ENCODE measurements around the gene TEKTIP1. TPM values are rescaled to one million over a fixed set of nuclear protein-coding genes. Genes with fewer than 3 reads are reported as not detected.

TEKTIP1 gene
- total RNA-seq, 6 experiments from 2014 or later, result 1.1 to 1.6 (median 1.3) TPM; not detected in 3

GRCh38 chr19:3497757-3498520 is 41.0 kb upstream of the TEKTIP1 start:
- Histone ChIP-seq H3K4me3 (no peak overlapping the region), H3K9me3 (no peaks in the 10 kb centered on the region), H3K36me3 (peaks cover 0 to 24% (median 4%) of the 10 kb centered on the region in 4 donors), H3K27ac (no peak overlapping the region), H3K4me1 (peaks cover 0 to 11% (median 5%) of the 10 kb centered on the region in 4 donors), H3K27me3 (no peaks in the 10 kb centered on the region)
- intact Hi-C loops (cut with DNase I), result no loop called here
- 92% methylated on average over 3 of the region's 5 CpGs for WGBS (ENCODE audit: insufficient coverage, low coverage, low lambda C conversion rate, missing lambda C conversion rate)
- no peak for ATAC-seq
- DNase-seq, result no peak
- no peak for TF ChIP-seq POLR2A (IDR thresholded peaks at IDR 0.05)
- TF ChIP-seq CTCF (IDR thresholded peaks at IDR 0.05), result no peak

- intact Hi-C loops (cut with DNase I), result no loop called here
- Histone ChIP-seq H3K4me1 (peaks cover 0 to 13% (median 5%) of the 10 kb centered on the region in 4 donors), H3K9me3 (no peaks in the 10 kb centered on the region), H3K4me3 (peak overlapping the region; percentile 92 to 99 (median 99)), H3K36me3 (peaks cover 0 to 14% (median 3%) of the 10 kb centered on the region in 4 donors), H3K27ac (peak overlapping the region; percentile 89 to 100 (median 99)), H3K27me3 (no peaks in the 10 kb centered on the region)
- WGBS (ENCODE audit: insufficient coverage, low coverage, low lambda C conversion rate, missing lambda C conversion rate), result 21% methylated on average over 16 of the region's 18 CpGs
- DNase-seq, result no peak
- TF ChIP-seq POLR2A (IDR thresholded peaks at IDR 0.05) (no peak), CTCF (IDR thresholded peaks at IDR 0.05) (no peak)
- peak; percentile 6 to 14 (median 8) for ATAC-seq
Observed at GRCh38 chr19:3499738-3500428, 39.1 kb upstream of the TEKTIP1 start.

GRCh38 chr19:3500429-3501101 is 38.4 kb upstream of the TEKTIP1 start, which contains the start of gene DOHH:
Gene DOHH, minus strand, starts transcription at chr19:3500674. Its CDS starts 3,860 bp downstream, at chr19:3496814.
- no peaks in the 10 kb centered on the region for H3K9me3 ChIP-seq
- no peaks in the 10 kb centered on the region for H3K27me3 ChIP-seq
- peak; percentile 70 for TF ChIP-seq POLR2A (IDR thresholded peaks at IDR 0.05)
- no peak for TF ChIP-seq CTCF (IDR thresholded peaks at IDR 0.05)
- intact Hi-C loops (cut with DNase I), result no loop called here
- under 1% methylated on average over 15 of the region's 52 CpGs for WGBS (ENCODE audit: insufficient coverage, low coverage, low lambda C conversion rate, missing lambda C conversion rate)
- ATAC-seq, result peak; percentile 90 to 95 (median 92)
- peaks cover 0 to 19% (median 7%) of the 10 kb centered on the region in 4 donors for H3K4me1 ChIP-seq
- peaks cover 0 to 9% (median under 1%) of the 10 kb centered on the region in 4 donors for H3K36me3 ChIP-seq
- peak within 1 kb of the TSS; percentile 89 to 100 (median 99) for H3K27ac ChIP-seq
- H3K4me3 ChIP-seq, result peak within 1 kb of the TSS; percentile 92 to 99 (median 99)
- DNase-seq, result peak; percentile 95 to 97 (median 97)

GRCh38 chr19:3501780-3502179 is 37.2 kb upstream of the TEKTIP1 start:
- Histone ChIP-seq H3K27ac (no peak overlapping the region), H3K27me3 (no peaks in the 10 kb centered on the region), H3K9me3 (no peaks in the 10 kb centered on the region), H3K36me3 (no peaks in the 10 kb centered on the region), H3K4me1 (peaks cover 0 to 19% (median 7%) of the 10 kb centered on the region in 4 donors), H3K4me3 (no peak overlapping the region)
- no peak for DNase-seq
- WGBS (ENCODE audit: insufficient coverage, low coverage, low lambda C conversion rate, missing lambda C conversion rate), result 84% methylated on average over 3 of the region's 3 CpGs
- TF ChIP-seq CTCF (IDR thresholded peaks at IDR 0.05) (no peak), POLR2A (IDR thresholded peaks at IDR 0.05) (no peak)
- intact Hi-C loops (cut with DNase I), result no loop called here
- no peak for ATAC-seq
